CD14-positive monocyte (primary cell): ENCODE data around the gene RIBC2. TPM values are rescaled to one million over a fixed set of nuclear protein-coding genes. Genes with fewer than 3 reads are reported as not detected.

Source experiments
- DNase-seq, 3 donors: peaks; one replicate each; pipeline ENCODE4 v3.0.0-alpha.2; 2011 to 2022
- H2AFZ ChIP-seq: 2 replicates; pipeline ENCODE4 v1.6.0; 2012; ENCODE audit warnings: mild to moderate bottlenecking, low read depth, low read length, inconsistent platforms; ENCODE audit not compliant: insufficient read depth, poor library complexity, severe bottlenecking
- H3K27ac ChIP-seq, 2 donors: 1 replicate in 1 of 2; 2 replicates in 1 of 2; pipeline ENCODE4 v1.5.1; 2012 to 2013; ENCODE audit warnings: low read length in 2 of 2, control low read depth in 1 of 2, inconsistent platforms in 1 of 2, low read depth in 1 of 2, mild to moderate bottlenecking in 1 of 2
- H3K27me3 ChIP-seq, 2 donors: one replicate each; pipeline versions ENCODE4 v1.6.0 to v1.6.1; 2011 to 2013; ENCODE audit warnings: low read length in 2 of 2; ENCODE audit not compliant: control insufficient read depth in 2 of 2, insufficient read depth in 2 of 2
- H3K36me3 ChIP-seq, 2 donors: replicated peaks in 1 of 2; 1 replicate in 1 of 2; 2 replicates in 1 of 2; pipeline versions ENCODE4 v1.5.1 to v1.6.1; 2012 to 2013; ENCODE audit warnings: low read length in 2 of 2, control low read depth in 1 of 2, inconsistent platforms in 1 of 2, mild to moderate bottlenecking in 1 of 2; ENCODE audit not compliant: insufficient read depth in 2 of 2, control insufficient read depth in 1 of 2
- H3K4me1 ChIP-seq, 2 donors: 1 replicate in 1 of 2; 2 replicates in 1 of 2; pipeline versions ENCODE4 v1.5.1 to v1.6.1; 2012 to 2013; ENCODE audit warnings: low read length in 2 of 2, control low read depth in 1 of 2, inconsistent platforms in 1 of 2, mild to moderate bottlenecking in 1 of 2, moderate library complexity in 1 of 2; ENCODE audit not compliant: insufficient read depth in 2 of 2, control insufficient read depth in 1 of 2
- H3K4me2 ChIP-seq: replicated peaks from 2 replicates; pipeline ENCODE3; 2012; ENCODE audit warnings: low read length, moderate library complexity, mild to moderate bottlenecking; ENCODE audit not compliant: poor library complexity, severe bottlenecking; ENCODE audit errors: extremely low read depth
- H3K4me3 ChIP-seq, 3 experiments: fragments of 200-600 bp in 1 of 3; sonication (generic) in 1 of 3; replicated peaks in 1 of 3; 1 replicate in 2 of 3; 2 replicates in 1 of 3; pipeline ENCODE4 v1.5.1; 2011 to 2013; ENCODE audit warnings: low read length in 3 of 3, mild to moderate bottlenecking in 3 of 3, control low read depth in 2 of 3, low read depth in 2 of 3, inconsistent platforms in 1 of 3, moderate library complexity in 1 of 3
- H3K79me2 ChIP-seq: 2 replicates; pipeline ENCODE4 v1.6.0; 2012; ENCODE audit warnings: mild to moderate bottlenecking, control low read depth, inconsistent platforms, low read length, moderate library complexity; ENCODE audit not compliant: insufficient read depth
- H3K9ac ChIP-seq: 2 replicates; pipeline ENCODE4 v1.6.0; 2017; ENCODE audit warnings: low read length, mild to moderate bottlenecking; ENCODE audit not compliant: insufficient read depth, poor library complexity, severe bottlenecking
- H3K9me3 ChIP-seq, 2 donors: replicated peaks in 1 of 2; 1 replicate in 1 of 2; 2 replicates in 1 of 2; pipeline versions ENCODE4 v1.5.1 to v1.6.1; 2012 to 2013; ENCODE audit warnings: low read length in 2 of 2, control low read depth in 1 of 2; ENCODE audit not compliant: control insufficient read depth in 1 of 2, insufficient read depth in 1 of 2
- H4K20me1 ChIP-seq: 2 replicates; pipeline ENCODE4 v1.6.0; 2012; ENCODE audit warnings: mild to moderate bottlenecking, low read length, control low read depth, moderate library complexity; ENCODE audit not compliant: insufficient read depth
- H3K27ac Mint-ChIP-seq, 7 donors: one replicate each; pipeline ENCODE4 v1.8.0; 2020; ENCODE audit warnings: mild to moderate bottlenecking in 7 of 7, mixed read lengths in 7 of 7, moderate library complexity in 6 of 7, inconsistent platforms in 2 of 7
- H3K27me3 Mint-ChIP-seq, 3 donors: one replicate each; pipeline ENCODE4 v1.8.0; 2021 to 2022; ENCODE audit warnings: low read depth in 3 of 3, mild to moderate bottlenecking in 3 of 3, mixed read lengths in 3 of 3, moderate library complexity in 3 of 3, inconsistent platforms in 1 of 3
- H3K36me3 Mint-ChIP-seq, 2 donors: one replicate each; pipeline ENCODE4 v1.8.0; 2020; ENCODE audit warnings: mixed read lengths in 2 of 2, inconsistent platforms in 1 of 2, mild to moderate bottlenecking in 1 of 2
- H3K4me1 Mint-ChIP-seq: one replicate; pipeline ENCODE4 v1.8.0; 2020; ENCODE audit warnings: mild to moderate bottlenecking, mixed read lengths
- H3K4me3 Mint-ChIP-seq, 2 donors: one replicate each; pipeline ENCODE4 v1.8.0; 2020; ENCODE audit warnings: mild to moderate bottlenecking in 2 of 2, mixed read lengths in 2 of 2, moderate library complexity in 1 of 2
- H3K9me3 Mint-ChIP-seq, 7 donors: one replicate each; pipeline ENCODE4 v1.8.0; 2020 to 2022; ENCODE audit warnings: mixed read lengths in 7 of 7, mild to moderate bottlenecking in 6 of 7, moderate library complexity in 6 of 7, inconsistent platforms in 2 of 7
- WGBS: methylation state at CpG from one replicate; pipeline ENCODE4 v1.1.5; 2013; ENCODE audit warnings: missing lambda C conversion rate; ENCODE audit not compliant: insufficient coverage; 5-methylcytosine and 5-hydroxymethylcytosine counted together
- intact Hi-C, 2 donors: fragments of 100-400 bp; cut with micrococcal nuclease; formaldehyde crosslinking; loops; one replicate each; pipeline versions ENCODE4 v1.15.0 to v1.15.1; 2023
- polyA plus RNA-seq, 3 donors: library from polyadenylated mRNA; depleted of rRNA in 1 of 3; unstranded in 2 of 3; stranded (reverse) in 1 of 3; fragments of 300-500 nt in 2 of 3; fragments of >200 nt in 1 of 3; fragmentation: Illumina TruSeq in 2 of 3; gene quantifications; 1 replicate in 2 of 3; 2 replicates in 1 of 3; pipeline ENCODE4 v1.2.3, GENCODE V29; 2012 to 2021
- TF ChIP-seq, protein P1 (sequence below): fragments of 200-600 bp; IDR thresholded peaks from one replicate; pipeline ENCODE4 v1.8.0; 2022; ENCODE audit warnings: antibody characterized with exemption, mild to moderate bottlenecking

Gene RIBC2
- polyA plus RNA-seq, 3 donors = not detected

DNA sequence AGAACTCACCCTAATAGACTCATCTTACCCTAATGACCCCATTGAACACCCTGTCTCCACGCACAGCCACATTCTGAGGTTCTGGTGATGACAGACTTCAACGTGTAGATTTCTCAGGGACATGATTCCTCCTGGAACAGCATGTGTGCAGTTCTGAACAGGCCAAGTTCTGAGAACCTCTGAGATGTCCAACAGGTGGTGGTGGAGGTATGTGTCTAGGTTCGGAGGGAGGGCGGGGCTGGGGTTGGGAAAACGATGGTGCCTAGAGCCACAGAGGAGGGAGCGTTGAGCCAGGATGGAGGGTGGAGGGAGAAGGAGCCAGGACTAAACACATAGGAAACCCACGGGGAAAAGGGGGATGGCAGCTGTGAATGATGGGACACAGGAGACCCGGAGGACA, 45.7 kb downstream of the RIBC2 start:
- Histone ChIP-seq H4K20me1 (no peaks in the 10 kb centered on the region), H3K27me3 (no peaks in the 10 kb centered on the region), H3K79me2 (no peaks in the 10 kb centered on the region), H3K4me1 (no peaks in the 10 kb centered on the region), H3K9me3 (no peaks in the 10 kb centered on the region), H3K4me2 (no peak overlapping the region), H2AFZ (no peak overlapping the region), H3K36me3 (no peaks in the 10 kb centered on the region), H3K9ac (no peak overlapping the region), H3K27ac (no peak overlapping the region), H3K4me3 (no peak overlapping the region)
- H3K27ac Mint-ChIP-seq = no peak overlapping the region
- H3K4me3 Mint-ChIP-seq = no peak overlapping the region
- WGBS = 93% methylated on average over 8 of the region's 8 CpGs
- no peaks in the 10 kb centered on the region for H3K4me1 Mint-ChIP-seq
- H3K9me3 Mint-ChIP-seq = peaks cover 0 to 3% (median 0%) of the 10 kb centered on the region in 7 donors
- peaks cover 2 to 6% (median 2%) of the 10 kb centered on the region in 3 donors for H3K27me3 Mint-ChIP-seq
- H3K36me3 Mint-ChIP-seq = no peaks in the 10 kb centered on the region
- TF ChIP-seq, protein P1, sequence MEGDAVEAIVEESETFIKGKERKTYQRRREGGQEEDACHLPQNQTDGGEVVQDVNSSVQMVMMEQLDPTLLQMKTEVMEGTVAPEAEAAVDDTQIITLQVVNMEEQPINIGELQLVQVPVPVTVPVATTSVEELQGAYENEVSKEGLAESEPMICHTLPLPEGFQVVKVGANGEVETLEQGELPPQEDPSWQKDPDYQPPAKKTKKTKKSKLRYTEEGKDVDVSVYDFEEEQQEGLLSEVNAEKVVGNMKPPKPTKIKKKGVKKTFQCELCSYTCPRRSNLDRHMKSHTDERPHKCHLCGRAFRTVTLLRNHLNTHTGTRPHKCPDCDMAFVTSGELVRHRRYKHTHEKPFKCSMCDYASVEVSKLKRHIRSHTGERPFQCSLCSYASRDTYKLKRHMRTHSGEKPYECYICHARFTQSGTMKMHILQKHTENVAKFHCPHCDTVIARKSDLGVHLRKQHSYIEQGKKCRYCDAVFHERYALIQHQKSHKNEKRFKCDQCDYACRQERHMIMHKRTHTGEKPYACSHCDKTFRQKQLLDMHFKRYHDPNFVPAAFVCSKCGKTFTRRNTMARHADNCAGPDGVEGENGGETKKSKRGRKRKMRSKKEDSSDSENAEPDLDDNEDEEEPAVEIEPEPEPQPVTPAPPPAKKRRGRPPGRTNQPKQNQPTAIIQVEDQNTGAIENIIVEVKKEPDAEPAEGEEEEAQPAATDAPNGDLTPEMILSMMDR = no peak
- no peak for DNase-seq
- intact Hi-C loops = no loop called here

DNA sequence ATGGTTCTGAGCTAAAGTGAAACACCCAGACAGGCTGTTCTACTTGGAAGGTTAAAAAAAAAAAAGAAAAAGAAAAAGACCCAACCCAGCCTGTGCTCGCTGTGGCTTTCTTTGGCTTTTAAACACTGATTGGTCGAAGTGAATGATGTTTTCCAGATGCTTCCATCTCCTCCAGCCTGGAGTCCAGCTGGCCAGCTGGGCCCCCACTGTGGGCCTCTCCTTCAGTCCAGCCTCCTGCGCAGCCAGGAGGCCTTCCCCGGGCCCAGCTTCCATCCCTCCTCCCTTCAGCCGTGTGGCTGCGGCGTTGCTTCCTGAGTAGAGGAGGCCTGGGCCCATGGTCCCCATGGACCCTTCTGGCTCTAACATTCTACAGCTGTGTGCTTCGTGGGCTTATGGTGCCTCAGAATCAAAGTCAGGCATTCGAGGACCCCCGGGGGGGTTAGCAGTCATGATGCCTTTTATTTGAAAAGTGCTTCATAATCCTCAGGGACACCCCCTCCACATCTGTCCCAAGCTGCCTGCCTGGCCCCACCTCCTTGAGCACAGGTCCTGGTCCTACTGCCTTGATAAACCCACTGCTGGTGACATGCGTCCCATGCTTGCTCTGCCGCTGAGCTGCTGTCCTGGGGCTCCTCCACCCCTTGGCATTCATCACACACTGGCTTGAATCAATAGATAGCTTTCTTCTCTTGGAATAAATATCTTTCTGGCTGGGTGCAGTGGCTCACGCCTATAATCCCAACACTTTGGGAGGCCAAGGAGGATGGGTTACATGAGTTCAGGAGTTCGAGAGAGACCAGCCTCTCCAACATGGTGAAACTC, 47.0 kb downstream of the RIBC2 start:
- no peak for DNase-seq
- peaks cover 0 to 3% (median under 1%) of the 10 kb centered on the region in 7 donors for H3K9me3 Mint-ChIP-seq
- intact Hi-C loops = no loop called here
- no peaks in the 10 kb centered on the region for H3K4me1 Mint-ChIP-seq
- Histone ChIP-seq H3K4me1 (no peaks in the 10 kb centered on the region), H3K4me2 (no peak overlapping the region), H3K36me3 (no peaks in the 10 kb centered on the region), H2AFZ (no peak overlapping the region), H4K20me1 (no peaks in the 10 kb centered on the region), H3K27ac (no peak overlapping the region), H3K9ac (no peak overlapping the region), H3K27me3 (no peaks in the 10 kb centered on the region), H3K4me3 (no peak overlapping the region), H3K79me2 (no peaks in the 10 kb centered on the region), H3K9me3 (no peaks in the 10 kb centered on the region)
- TF ChIP-seq, protein P1 = no peak
- no peak overlapping the region for H3K27ac Mint-ChIP-seq
- H3K36me3 Mint-ChIP-seq = no peaks in the 10 kb centered on the region
- H3K4me3 Mint-ChIP-seq = no peak overlapping the region
- H3K27me3 Mint-ChIP-seq = peaks cover 2 to 13% (median 2%) of the 10 kb centered on the region in 3 donors
- 98% methylated on average over 8 of the region's 14 CpGs for WGBS
